ENCODE measurements around the gene CFAP61.

The CFAP61 gene

DNA sequence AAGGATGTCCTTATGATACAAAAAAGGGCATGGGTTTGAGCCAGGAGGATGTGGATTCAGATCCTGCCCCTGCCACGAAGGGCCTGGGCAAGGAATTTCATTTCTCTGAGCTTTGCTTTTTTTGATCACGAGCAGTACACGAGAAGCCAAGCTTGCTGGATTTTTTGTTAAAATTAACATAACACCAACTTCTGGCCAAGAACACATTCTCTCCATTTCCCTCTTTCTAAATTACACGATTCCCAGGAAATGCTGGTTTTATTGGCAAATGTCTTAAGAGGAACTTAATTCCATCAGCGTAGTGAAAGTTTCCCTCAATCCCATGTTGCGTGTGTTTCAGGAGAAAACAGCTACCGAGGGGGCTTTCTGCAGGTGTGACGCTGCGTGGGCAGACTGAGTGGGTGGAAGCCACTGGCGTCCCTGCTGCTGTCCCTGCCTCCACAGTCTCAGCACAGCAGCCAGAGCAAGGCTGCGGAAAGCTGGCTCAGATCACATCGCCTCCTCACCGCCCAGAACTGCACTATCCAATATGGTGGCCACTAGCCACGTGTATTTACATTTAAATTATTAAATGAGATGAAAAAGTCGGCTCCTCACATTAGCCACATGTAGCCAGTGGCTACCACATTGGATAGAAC, 194.8 kb downstream of the CFAP61 start:
- Histone ChIP-seq H3K9me3 (ENCODE audit: control insufficient read depth, insufficient read depth, low read length) (no peaks in the 10 kb centered on the region), H3K4me3 (ENCODE audit: low read length) (no peak overlapping the region), H3K27me3 (ENCODE audit: control insufficient read depth, insufficient read depth, low read length) (no peaks in the 10 kb centered on the region), H3K36me3 (ENCODE audit: control insufficient read depth, insufficient read depth, low read length) (no peaks in the 10 kb centered on the region), H3K27ac (ENCODE audit: low read length) (no peak overlapping the region), H3K4me1 (ENCODE audit: control insufficient read depth, insufficient read depth, low read length) (no peaks in the 10 kb centered on the region)
- no CpG with 5 or more reads among the region's 15 CpGs for WGBS (ENCODE audit: insufficient coverage, insufficient read length)
- DNase-seq (ENCODE audit: low read depth, low spot score) = no peak

DNA sequence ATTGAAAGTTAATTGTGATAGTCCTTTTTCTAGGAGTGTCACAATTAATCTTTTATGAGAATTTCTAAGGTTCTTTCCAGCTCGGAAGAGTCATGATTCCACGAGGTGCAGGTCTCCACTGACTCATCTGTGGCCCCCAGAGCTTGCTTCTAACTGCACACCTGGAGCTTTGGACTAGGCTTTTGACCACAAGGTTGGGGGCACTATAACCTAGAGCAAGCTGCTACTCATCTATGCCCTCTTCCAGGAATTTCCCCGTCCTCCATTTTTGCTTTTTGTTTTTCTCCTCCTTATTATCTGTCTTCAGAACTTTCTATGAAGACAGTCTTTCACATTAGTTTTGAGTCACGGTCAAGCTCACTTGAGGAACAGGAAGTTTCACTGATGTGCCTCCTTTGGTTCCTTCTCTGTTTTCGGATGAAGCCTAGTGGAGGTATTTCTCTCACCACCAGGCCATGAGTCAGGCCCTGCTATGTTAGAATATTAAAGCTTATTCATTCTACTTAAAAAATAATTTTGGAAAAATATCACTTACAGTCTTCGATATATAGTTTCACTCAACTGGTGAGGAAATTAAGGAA, 196.4 kb downstream of the CFAP61 start:
- no peak for DNase-seq (ENCODE audit: low read depth, low spot score)
- Histone ChIP-seq H3K27me3 (ENCODE audit: control insufficient read depth, insufficient read depth, low read length) (no peaks in the 10 kb centered on the region), H3K27ac (ENCODE audit: low read length) (no peak overlapping the region), H3K4me3 (ENCODE audit: low read length) (no peak overlapping the region), H3K9me3 (ENCODE audit: control insufficient read depth, insufficient read depth, low read length) (no peaks in the 10 kb centered on the region), H3K36me3 (ENCODE audit: control insufficient read depth, insufficient read depth, low read length) (no peaks in the 10 kb centered on the region), H3K4me1 (ENCODE audit: control insufficient read depth, insufficient read depth, low read length) (no peaks in the 10 kb centered on the region)
- WGBS (ENCODE audit: insufficient coverage, insufficient read length) = no CpG with 5 or more reads among the region's 6 CpGs

DNA sequence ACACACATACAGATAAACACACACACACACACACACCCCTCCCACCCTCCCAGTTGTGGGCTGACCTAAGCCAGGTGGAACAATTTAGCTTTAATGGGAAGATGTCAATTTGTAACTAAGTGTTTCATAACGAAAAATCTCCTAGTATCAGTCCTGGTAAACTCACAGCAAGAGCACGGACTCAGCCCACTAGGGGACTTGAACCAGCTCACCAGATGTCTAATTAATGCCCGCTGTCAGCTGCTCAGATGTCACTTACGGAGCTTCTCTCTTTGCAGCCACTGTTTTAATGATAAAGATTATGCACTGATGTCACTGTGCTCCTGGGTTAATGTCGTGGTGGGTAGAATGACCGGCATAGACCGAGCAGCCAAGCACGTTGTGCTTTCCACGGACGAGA, 199.0 kb downstream of the CFAP61 start:
- Histone ChIP-seq H3K9me3 (ENCODE audit: control insufficient read depth, insufficient read depth, low read length) (no peaks in the 10 kb centered on the region), H3K27me3 (ENCODE audit: control insufficient read depth, insufficient read depth, low read length) (no peaks in the 10 kb centered on the region), H3K36me3 (ENCODE audit: control insufficient read depth, insufficient read depth, low read length) (no peaks in the 10 kb centered on the region), H3K4me3 (ENCODE audit: low read length) (no peak overlapping the region), H3K27ac (ENCODE audit: low read length) (no peak overlapping the region), H3K4me1 (ENCODE audit: control insufficient read depth, insufficient read depth, low read length) (no peaks in the 10 kb centered on the region)
- no CpG with 5 or more reads among the region's 10 CpGs for WGBS (ENCODE audit: insufficient coverage, insufficient read length)
- no peak for DNase-seq (ENCODE audit: low read depth, low spot score)

DNA sequence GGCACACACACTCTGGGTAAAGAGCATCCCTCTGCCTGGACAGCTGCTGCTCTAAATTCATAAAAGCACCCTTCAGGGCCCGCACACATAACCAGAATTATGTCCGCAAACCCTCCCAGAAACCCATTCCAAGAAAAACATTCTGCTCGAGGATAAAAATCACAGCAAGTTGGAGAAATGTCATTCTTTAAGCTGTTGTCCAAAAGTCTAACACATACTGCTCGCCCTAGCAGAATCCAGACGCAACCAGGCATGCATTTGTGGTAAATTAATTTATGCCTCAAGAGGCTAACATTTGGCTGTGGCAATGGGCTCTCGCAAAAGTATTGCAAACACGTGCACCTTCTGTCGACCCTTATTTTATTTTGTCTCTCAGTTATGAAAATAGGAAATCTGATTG, 199.5 kb downstream of the CFAP61 start:
- DNase-seq (ENCODE audit: low read depth, low spot score) = no peak
- WGBS (ENCODE audit: insufficient coverage, insufficient read length) = no CpG with 5 or more reads among the region's 8 CpGs
- no peaks in the 10 kb centered on the region for H3K4me1 ChIP-seq (ENCODE audit: control insufficient read depth, insufficient read depth, low read length)
- no peak overlapping the region for H3K27ac ChIP-seq (ENCODE audit: low read length)
- no peak overlapping the region for H3K4me3 ChIP-seq (ENCODE audit: low read length)
- no peaks in the 10 kb centered on the region for H3K9me3 ChIP-seq (ENCODE audit: control insufficient read depth, insufficient read depth, low read length)
- H3K36me3 ChIP-seq (ENCODE audit: control insufficient read depth, insufficient read depth, low read length) = no peaks in the 10 kb centered on the region
- no peaks in the 10 kb centered on the region for H3K27me3 ChIP-seq (ENCODE audit: control insufficient read depth, insufficient read depth, low read length)

DNA sequence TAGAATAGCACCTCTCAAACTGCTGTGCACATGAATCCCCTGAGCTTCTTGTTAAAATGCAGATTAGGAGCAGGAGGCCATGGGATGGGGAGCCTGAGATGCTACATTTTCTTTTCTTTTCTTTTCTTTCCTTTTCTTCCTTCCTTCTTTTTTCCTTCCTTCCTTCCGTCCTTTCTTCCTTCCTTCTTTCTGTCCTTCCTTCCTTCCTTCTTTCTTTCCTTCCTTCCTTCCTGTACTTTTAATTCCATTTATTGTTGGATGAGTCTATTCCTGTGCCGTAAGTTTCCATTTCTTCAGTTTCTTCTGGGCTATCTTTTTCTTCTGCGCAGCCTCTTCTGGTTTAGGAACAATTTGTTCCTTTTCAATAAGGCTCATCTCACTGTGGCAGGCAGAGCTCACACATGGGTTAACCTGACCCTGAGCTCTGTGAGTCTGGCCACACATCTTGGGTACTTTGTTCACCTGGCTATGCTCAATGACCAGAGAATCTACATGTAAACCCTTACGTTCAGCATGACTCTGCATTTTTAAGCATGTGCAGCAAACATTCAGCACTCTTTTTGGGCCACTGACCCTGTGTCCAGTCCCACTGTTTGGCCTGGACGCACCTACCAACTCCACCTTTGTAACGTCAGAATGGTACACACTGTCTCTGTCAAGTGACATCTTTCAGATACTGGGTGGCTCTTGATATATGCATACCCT, 200.9 kb downstream of the CFAP61 start:
- DNase-seq (ENCODE audit: low read depth, low spot score) = no peak
- no CpG with 5 or more reads among the region's 6 CpGs for WGBS (ENCODE audit: insufficient coverage, insufficient read length)
- Histone ChIP-seq H3K4me1 (ENCODE audit: control insufficient read depth, insufficient read depth, low read length) (no peaks in the 10 kb centered on the region), H3K27me3 (ENCODE audit: control insufficient read depth, insufficient read depth, low read length) (no peaks in the 10 kb centered on the region), H3K4me3 (ENCODE audit: low read length) (no peak overlapping the region), H3K36me3 (ENCODE audit: control insufficient read depth, insufficient read depth, low read length) (no peaks in the 10 kb centered on the region), H3K27ac (ENCODE audit: low read length) (no peak overlapping the region), H3K9me3 (ENCODE audit: control insufficient read depth, insufficient read depth, low read length) (no peaks in the 10 kb centered on the region)

DNA sequence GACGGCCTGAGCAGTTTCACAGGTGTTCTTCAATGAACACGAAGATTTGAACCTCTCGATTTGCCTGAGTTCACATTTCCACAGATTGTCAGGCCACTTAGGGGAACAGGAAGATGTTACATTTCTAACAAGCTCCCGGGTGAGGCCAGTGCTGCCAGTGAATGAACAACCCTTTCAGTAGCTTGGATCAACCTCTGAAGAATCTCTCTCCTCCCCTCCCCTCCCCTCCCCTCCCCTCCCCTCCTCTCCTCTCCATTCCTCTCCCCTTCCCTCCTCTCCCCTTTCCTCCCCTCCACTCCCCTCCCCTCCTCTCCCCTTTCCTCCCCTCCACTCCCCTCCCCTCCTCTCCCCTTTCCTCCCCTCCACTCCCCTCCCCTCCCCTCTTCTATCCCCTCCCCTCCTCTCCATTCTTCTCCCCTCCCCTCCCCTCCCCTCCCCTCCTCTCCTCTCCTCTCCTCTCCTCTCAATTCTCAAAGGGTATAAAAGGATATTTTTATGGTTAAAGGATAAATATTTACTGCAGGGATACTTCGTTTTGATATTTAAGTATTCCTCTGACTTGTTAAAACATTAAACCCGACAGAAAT, 201.5 kb downstream of the CFAP61 start:
- no peak for DNase-seq (ENCODE audit: low read depth, low spot score)
- Histone ChIP-seq H3K36me3 (ENCODE audit: control insufficient read depth, insufficient read depth, low read length) (no peaks in the 10 kb centered on the region), H3K27ac (ENCODE audit: low read length) (no peak overlapping the region), H3K4me3 (ENCODE audit: low read length) (no peak overlapping the region), H3K27me3 (ENCODE audit: control insufficient read depth, insufficient read depth, low read length) (no peaks in the 10 kb centered on the region), H3K4me1 (ENCODE audit: control insufficient read depth, insufficient read depth, low read length) (no peaks in the 10 kb centered on the region), H3K9me3 (ENCODE audit: control insufficient read depth, insufficient read depth, low read length) (no peaks in the 10 kb centered on the region)
- no CpG with 5 or more reads among the region's 6 CpGs for WGBS (ENCODE audit: insufficient coverage, insufficient read length)

DNA sequence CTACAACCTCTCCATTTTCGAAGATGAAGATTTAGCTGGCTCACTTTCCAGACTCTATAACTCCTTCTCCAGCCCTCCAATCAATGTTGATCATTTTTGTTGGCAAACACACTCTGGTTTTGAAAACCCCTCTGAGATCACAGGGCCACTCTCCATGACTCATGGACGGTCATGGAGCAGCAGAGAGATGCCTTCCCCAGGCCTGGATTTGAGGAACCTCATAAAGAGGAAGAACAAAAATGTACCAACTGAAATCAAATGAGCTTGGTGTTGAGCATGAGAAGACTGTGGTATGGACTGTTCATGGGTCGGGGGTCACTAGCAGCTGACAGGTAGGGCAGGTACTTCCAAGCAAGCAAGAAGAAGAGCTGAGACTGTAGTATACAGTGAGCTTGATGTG, 202.8 kb downstream of the CFAP61 start:
- H3K36me3 ChIP-seq (ENCODE audit: control insufficient read depth, insufficient read depth, low read length) = no peaks in the 10 kb centered on the region
- DNase-seq (ENCODE audit: low read depth, low spot score) = no peak
- H3K27ac ChIP-seq (ENCODE audit: low read length) = no peak overlapping the region
- no peaks in the 10 kb centered on the region for H3K4me1 ChIP-seq (ENCODE audit: control insufficient read depth, insufficient read depth, low read length)
- no CpG with 5 or more reads among the region's 3 CpGs for WGBS (ENCODE audit: insufficient coverage, insufficient read length)
- H3K9me3 ChIP-seq (ENCODE audit: control insufficient read depth, insufficient read depth, low read length) = no peaks in the 10 kb centered on the region
- H3K27me3 ChIP-seq (ENCODE audit: control insufficient read depth, insufficient read depth, low read length) = no peaks in the 10 kb centered on the region
- no peak overlapping the region for H3K4me3 ChIP-seq (ENCODE audit: low read length)

DNA sequence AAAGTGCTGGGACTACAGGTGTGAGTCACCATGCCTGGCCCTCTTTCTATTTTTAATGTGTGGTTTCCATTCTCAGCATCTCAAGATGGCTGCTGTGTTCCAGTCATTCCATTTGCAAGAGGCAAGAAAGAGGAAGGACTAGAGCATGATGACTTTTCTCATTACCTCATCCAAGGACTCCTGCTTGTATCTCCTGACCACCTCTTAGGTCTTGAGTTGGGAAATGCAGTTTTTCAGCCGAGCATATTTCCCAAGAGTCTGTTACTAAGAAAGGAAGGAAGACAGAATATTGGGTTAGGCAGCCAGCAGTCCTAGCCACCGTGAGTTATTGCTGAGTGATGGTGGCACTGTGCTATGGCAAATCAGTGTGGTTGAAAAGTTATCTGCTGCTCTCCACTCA, 207.2 kb downstream of the CFAP61 start:
- DNase-seq (ENCODE audit: low read depth, low spot score) = no peak
- H3K4me3 ChIP-seq (ENCODE audit: low read length) = no peak overlapping the region
- H3K9me3 ChIP-seq (ENCODE audit: control insufficient read depth, insufficient read depth, low read length) = no peaks in the 10 kb centered on the region
- no peaks in the 10 kb centered on the region for H3K36me3 ChIP-seq (ENCODE audit: control insufficient read depth, insufficient read depth, low read length)
- H3K27me3 ChIP-seq (ENCODE audit: control insufficient read depth, insufficient read depth, low read length) = no peaks in the 10 kb centered on the region
- no CpG with 5 or more reads among the region's 2 CpGs for WGBS (ENCODE audit: insufficient coverage, insufficient read length)
- H3K27ac ChIP-seq (ENCODE audit: low read length) = no peak overlapping the region
- H3K4me1 ChIP-seq (ENCODE audit: control insufficient read depth, insufficient read depth, low read length) = no peaks in the 10 kb centered on the region

DNA sequence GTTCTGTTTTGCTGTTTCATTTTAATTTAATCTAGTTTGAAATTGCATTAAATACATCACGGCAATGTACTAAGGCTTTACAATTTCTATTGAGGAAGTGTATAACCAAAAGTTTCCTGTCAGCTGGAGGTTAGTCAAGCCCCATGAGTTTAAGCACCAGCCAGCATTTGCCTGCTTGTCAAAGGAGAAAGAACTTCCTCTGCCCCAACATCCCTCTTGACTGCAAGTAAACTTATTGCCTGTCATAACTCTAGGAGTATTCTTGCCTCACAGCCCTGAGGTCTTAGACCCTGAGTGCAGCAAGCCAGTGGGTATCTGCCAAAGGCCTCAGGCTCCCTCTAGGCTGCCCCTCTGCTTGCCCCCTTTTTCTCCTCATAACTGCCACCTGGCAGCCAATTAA, 208.8 kb downstream of the CFAP61 start:
- no peaks in the 10 kb centered on the region for H3K9me3 ChIP-seq (ENCODE audit: control insufficient read depth, insufficient read depth, low read length)
- DNase-seq (ENCODE audit: low read depth, low spot score) = no peak

DNA sequence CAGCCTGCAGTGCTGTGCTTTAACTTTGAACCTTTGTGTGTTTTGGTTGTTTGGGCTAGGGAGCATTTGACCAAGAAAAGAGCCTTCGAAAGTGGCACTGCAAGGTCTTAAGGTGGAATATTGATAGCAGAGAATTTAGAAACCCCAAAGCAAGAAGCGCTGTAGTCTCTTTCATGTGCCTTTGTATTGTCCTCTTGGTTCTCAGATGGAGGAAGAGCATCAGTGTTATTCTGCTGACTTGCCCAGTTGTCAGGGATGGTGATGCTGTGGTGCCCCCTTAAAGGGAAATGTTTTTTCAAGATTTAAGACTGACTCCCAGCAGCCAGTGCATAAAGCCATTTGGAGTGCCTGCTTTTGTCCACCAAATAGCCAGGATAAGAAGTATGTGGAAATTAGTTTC, 212.9 kb downstream of the CFAP61 start:
- Histone ChIP-seq H3K36me3 (ENCODE audit: control insufficient read depth, insufficient read depth, low read length) (no peaks in the 10 kb centered on the region), H3K4me1 (ENCODE audit: control insufficient read depth, insufficient read depth, low read length) (peaks cover 4% of the 10 kb centered on the region; the same call in 1 of the 2 replicates), H3K27me3 (ENCODE audit: control insufficient read depth, insufficient read depth, low read length) (no peaks in the 10 kb centered on the region), H3K4me3 (ENCODE audit: low read length) (no peak overlapping the region), H3K27ac (ENCODE audit: low read length) (no peak overlapping the region), H3K9me3 (ENCODE audit: control insufficient read depth, insufficient read depth, low read length) (no peaks in the 10 kb centered on the region)
- no peak for DNase-seq (ENCODE audit: low read depth, low spot score)
- WGBS (ENCODE audit: insufficient coverage, insufficient read length) = no CpG with 5 or more reads among the region's 2 CpGs

More for the DNA sequence above, 208.8 kb downstream of the CFAP61 start:
- Histone ChIP-seq H3K27ac (ENCODE audit: low read length) (no peak overlapping the region), H3K36me3 (ENCODE audit: control insufficient read depth, insufficient read depth, low read length) (no peaks in the 10 kb centered on the region), H3K27me3 (ENCODE audit: control insufficient read depth, insufficient read depth, low read length) (no peaks in the 10 kb centered on the region), H3K4me1 (ENCODE audit: control insufficient read depth, insufficient read depth, low read length) (no peaks in the 10 kb centered on the region), H3K4me3 (ENCODE audit: low read length) (no peak overlapping the region)
- WGBS (ENCODE audit: insufficient coverage, insufficient read length) = no CpG with 5 or more reads among the region's 1 CpG
